Rectal smooth muscle tissue (tissue), 1 donor: ENCODE data around the gene STARD10.

Experiments used
- H3K27ac ChIP-seq: one replicate; pipeline ENCODE4 v1.7.0; 2013; ENCODE audit warnings: low read depth, low read length, inconsistent platforms
- H3K27me3 ChIP-seq: one replicate; pipeline ENCODE4 v1.7.0; 2013; ENCODE audit warnings: low read length; ENCODE audit not compliant: control insufficient read depth, insufficient read depth
- H3K36me3 ChIP-seq: one replicate; pipeline ENCODE4 v1.7.0; 2013; ENCODE audit warnings: low read length; ENCODE audit not compliant: control insufficient read depth, insufficient read depth
- H3K4me1 ChIP-seq: one replicate; pipeline ENCODE4 v1.7.0; 2013; ENCODE audit warnings: low read length; ENCODE audit not compliant: control insufficient read depth, insufficient read depth
- H3K4me3 ChIP-seq: one replicate; pipeline ENCODE4 v1.7.0; 2013; ENCODE audit warnings: low read length
- H3K9ac ChIP-seq: one replicate; pipeline ENCODE4 v1.7.0; 2013; ENCODE audit warnings: low read length

The STARD10 gene

GRCh38 chr11:72781063-72781312 lies 12.9 kb downstream of the STARD10 start:
- H3K36me3 ChIP-seq = no peaks in the 10 kb centered on the region
- H3K27me3 ChIP-seq = no peaks in the 10 kb centered on the region
- peak overlapping the region; percentile 39 for H3K9ac ChIP-seq
- H3K4me3 ChIP-seq = peak overlapping the region; percentile 75
- H3K4me1 ChIP-seq = peaks cover 10% of the 10 kb centered on the region
- H3K27ac ChIP-seq = no peak overlapping the region

- Histone ChIP-seq H3K4me1 (peaks cover 10% of the 10 kb centered on the region), H3K27ac (no peak overlapping the region), H3K36me3 (no peaks in the 10 kb centered on the region)
These were observed 13.4 kb downstream of the STARD10 start for GRCh38 chr11:72780296-72781062.

GRCh38 chr11:72779495-72780128 lies 14.2 kb downstream of the STARD10 start:
- Histone ChIP-seq H3K27me3 (no peaks in the 10 kb centered on the region), H3K4me1 (peaks cover 10% of the 10 kb centered on the region), H3K9ac (peak overlapping the region; percentile 39), H3K4me3 (peak overlapping the region; percentile 75), H3K27ac (no peak overlapping the region), H3K36me3 (no peaks in the 10 kb centered on the region)

More at GRCh38 chr11:72780296-72781062, 13.4 kb downstream of the STARD10 start:
- Histone ChIP-seq H3K9ac (peak overlapping the region; percentile 39), H3K4me3 (peak overlapping the region; percentile 75), H3K27me3 (no peaks in the 10 kb centered on the region)

- H3K27ac ChIP-seq = no peak overlapping the region
- H3K9ac ChIP-seq = peak overlapping the region; percentile 14
- H3K36me3 ChIP-seq = no peaks in the 10 kb centered on the region
- peaks cover 10% of the 10 kb centered on the region for H3K4me1 ChIP-seq
- no peaks in the 10 kb centered on the region for H3K27me3 ChIP-seq
- peak overlapping the region; percentile 75 for H3K4me3 ChIP-seq
These were observed 15.0 kb downstream of the STARD10 start for GRCh38 chr11:72778535-72779494.

GRCh38 chr11:72777755-72778278 lies 16.0 kb downstream of the STARD10 start:
- Histone ChIP-seq H3K4me1 (peaks cover 18% of the 10 kb centered on the region), H3K27me3 (no peaks in the 10 kb centered on the region), H3K27ac (no peak overlapping the region), H3K36me3 (no peaks in the 10 kb centered on the region), H3K9ac (no peak overlapping the region), H3K4me3 (no peak overlapping the region)

- no peaks in the 10 kb centered on the region for H3K27me3 ChIP-seq
- H3K27ac ChIP-seq = no peak overlapping the region
- H3K9ac ChIP-seq = no peak overlapping the region
- no peak overlapping the region for H3K4me3 ChIP-seq
- no peaks in the 10 kb centered on the region for H3K36me3 ChIP-seq
- H3K4me1 ChIP-seq = peaks cover 17% of the 10 kb centered on the region
These were observed 16.7 kb downstream of the STARD10 start for GRCh38 chr11:72776844-72777754.

GRCh38 chr11:72776117-72776843 lies 17.6 kb downstream of the STARD10 start:
- Histone ChIP-seq H3K36me3 (no peaks in the 10 kb centered on the region), H3K4me3 (no peak overlapping the region), H3K27ac (no peak overlapping the region), H3K27me3 (no peaks in the 10 kb centered on the region), H3K4me1 (peaks cover 19% of the 10 kb centered on the region), H3K9ac (no peak overlapping the region)

- Histone ChIP-seq H3K27me3 (no peaks in the 10 kb centered on the region), H3K36me3 (no peaks in the 10 kb centered on the region), H3K4me3 (no peak overlapping the region), H3K27ac (no peak overlapping the region), H3K9ac (no peak overlapping the region), H3K4me1 (peaks cover 15% of the 10 kb centered on the region)
These were observed 18.3 kb downstream of the STARD10 start for GRCh38 chr11:72775288-72776110.

- no peaks in the 10 kb centered on the region for H3K27me3 ChIP-seq
- no peak overlapping the region for H3K4me3 ChIP-seq
- peaks cover 13% of the 10 kb centered on the region for H3K4me1 ChIP-seq
- no peak overlapping the region for H3K27ac ChIP-seq
- H3K9ac ChIP-seq = no peak overlapping the region
- no peaks in the 10 kb centered on the region for H3K36me3 ChIP-seq
These were observed 19.3 kb downstream of the STARD10 start for GRCh38 chr11:72774499-72774898.

GRCh38 chr11:72773696-72774095 lies 20.2 kb downstream of the STARD10 start:
- no peaks in the 10 kb centered on the region for H3K36me3 ChIP-seq
- H3K4me3 ChIP-seq = no peak overlapping the region
- no peak overlapping the region for H3K9ac ChIP-seq
- no peaks in the 10 kb centered on the region for H3K27me3 ChIP-seq
- H3K4me1 ChIP-seq = peaks cover 13% of the 10 kb centered on the region
- peak overlapping the region; percentile 10 for H3K27ac ChIP-seq
